SK-N-SH treated with all-trans-retinoic acid at 6 μM for 48 hours (cell line): ENCODE data around the gene CPT1A.

Experiments used
- BACH2 ChIP-seq: fragments of 250-450 bp; sonication (Bioruptor Pico); IDR thresholded peaks from 2 replicates; pipeline ENCODE4 v1.9.0; 2021; ENCODE audit warnings: mild to moderate bottlenecking, borderline replicate concordance
- PPARA ChIP-seq: fragments of 250-450 bp; sonication (Bioruptor Pico); IDR thresholded peaks from 2 replicates; pipeline ENCODE4 v1.5.0; 2020; ENCODE audit warnings: mild to moderate bottlenecking, borderline replicate concordance
- SNAI2 ChIP-seq: fragments of 250-450 bp; sonication (Bioruptor Pico); IDR thresholded peaks from 2 replicates; pipeline ENCODE4 v1.5.0; 2020; ENCODE audit warnings: mild to moderate bottlenecking, moderate library complexity
- ZC3H10 ChIP-seq: fragments of 250-450 bp; sonication (Bioruptor Pico); IDR thresholded peaks from 2 replicates; pipeline ENCODE4 v1.5.1; 2021; ENCODE audit warnings: mild to moderate bottlenecking, moderate library complexity
- ZFP30 ChIP-seq: fragments of 450-650 bp; formaldehyde crosslinking; IDR thresholded peaks from 2 replicates; pipeline ENCODE4 v1.5.0; 2022; ENCODE audit warnings: mild to moderate bottlenecking, moderate library complexity
- TF ChIP-seq, protein P1 (sequence below): fragments of 250-450 bp; sonication (Bioruptor Pico); IDR thresholded peaks from 2 replicates; pipeline ENCODE4 v1.8.0; 2020; ENCODE audit warnings: mild to moderate bottlenecking, moderate library complexity, borderline replicate concordance

- TF ChIP-seq ZC3H10 (CRISPR knock-in tag) (no peak), PPARA (CRISPR knock-in tag) (no peak), BACH2 (CRISPR knock-in tag) (no peak), ZFP30 (CRISPR knock-in tag) (no peak), SNAI2 (CRISPR knock-in tag) (no peak)
- TF ChIP-seq, protein P1, sequence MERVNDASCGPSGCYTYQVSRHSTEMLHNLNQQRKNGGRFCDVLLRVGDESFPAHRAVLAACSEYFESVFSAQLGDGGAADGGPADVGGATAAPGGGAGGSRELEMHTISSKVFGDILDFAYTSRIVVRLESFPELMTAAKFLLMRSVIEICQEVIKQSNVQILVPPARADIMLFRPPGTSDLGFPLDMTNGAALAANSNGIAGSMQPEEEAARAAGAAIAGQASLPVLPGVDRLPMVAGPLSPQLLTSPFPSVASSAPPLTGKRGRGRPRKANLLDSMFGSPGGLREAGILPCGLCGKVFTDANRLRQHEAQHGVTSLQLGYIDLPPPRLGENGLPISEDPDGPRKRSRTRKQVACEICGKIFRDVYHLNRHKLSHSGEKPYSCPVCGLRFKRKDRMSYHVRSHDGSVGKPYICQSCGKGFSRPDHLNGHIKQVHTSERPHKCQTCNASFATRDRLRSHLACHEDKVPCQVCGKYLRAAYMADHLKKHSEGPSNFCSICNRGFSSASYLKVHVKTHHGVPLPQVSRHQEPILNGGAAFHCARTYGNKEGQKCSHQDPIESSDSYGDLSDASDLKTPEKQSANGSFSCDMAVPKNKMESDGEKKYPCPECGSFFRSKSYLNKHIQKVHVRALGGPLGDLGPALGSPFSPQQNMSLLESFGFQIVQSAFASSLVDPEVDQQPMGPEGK: no peak
These were observed 74.9 kb downstream of the CPT1A start for GRCh38 chr11:68766786-68767185.
